Measurements from ENCODE around the gene MYO10.

DNA sequence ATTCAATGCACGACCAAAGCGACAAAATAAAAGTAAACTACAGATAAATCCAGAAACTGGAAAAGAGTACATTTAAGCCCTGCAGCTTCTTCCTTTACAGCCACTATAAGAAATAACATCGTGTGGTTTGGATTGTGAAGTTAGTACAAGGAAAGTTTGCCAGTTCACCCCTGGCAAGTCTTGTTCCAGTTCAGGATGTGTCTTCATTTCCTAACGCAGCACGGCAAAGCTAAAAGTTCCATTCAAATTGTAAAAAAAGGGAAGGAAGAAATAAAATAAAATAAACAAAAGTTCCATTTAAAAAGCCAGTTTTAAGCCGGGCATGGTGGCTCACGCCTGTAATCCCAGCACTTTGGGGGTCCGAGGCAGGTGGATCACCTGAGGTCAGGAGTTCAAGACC, 236.0 kb downstream of the MYO10 start:
- TF ChIP-seq, protein P1, sequence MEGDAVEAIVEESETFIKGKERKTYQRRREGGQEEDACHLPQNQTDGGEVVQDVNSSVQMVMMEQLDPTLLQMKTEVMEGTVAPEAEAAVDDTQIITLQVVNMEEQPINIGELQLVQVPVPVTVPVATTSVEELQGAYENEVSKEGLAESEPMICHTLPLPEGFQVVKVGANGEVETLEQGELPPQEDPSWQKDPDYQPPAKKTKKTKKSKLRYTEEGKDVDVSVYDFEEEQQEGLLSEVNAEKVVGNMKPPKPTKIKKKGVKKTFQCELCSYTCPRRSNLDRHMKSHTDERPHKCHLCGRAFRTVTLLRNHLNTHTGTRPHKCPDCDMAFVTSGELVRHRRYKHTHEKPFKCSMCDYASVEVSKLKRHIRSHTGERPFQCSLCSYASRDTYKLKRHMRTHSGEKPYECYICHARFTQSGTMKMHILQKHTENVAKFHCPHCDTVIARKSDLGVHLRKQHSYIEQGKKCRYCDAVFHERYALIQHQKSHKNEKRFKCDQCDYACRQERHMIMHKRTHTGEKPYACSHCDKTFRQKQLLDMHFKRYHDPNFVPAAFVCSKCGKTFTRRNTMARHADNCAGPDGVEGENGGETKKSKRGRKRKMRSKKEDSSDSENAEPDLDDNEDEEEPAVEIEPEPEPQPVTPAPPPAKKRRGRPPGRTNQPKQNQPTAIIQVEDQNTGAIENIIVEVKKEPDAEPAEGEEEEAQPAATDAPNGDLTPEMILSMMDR (IDR thresholded peaks at IDR 0.05), result no peak
- no peak for TF ChIP-seq POLR2AphosphoS5 (IDR thresholded peaks at IDR 0.05)

Measured in breast epithelium (tissue), 3 donors.